Measurements from ENCODE around the gene CCDC88B. TPM values are rescaled to one million over a fixed set of nuclear protein-coding genes. Genes with fewer than 3 reads are reported as not detected.

The CCDC88B gene
- total and polyA plus RNA-seq, 9 of the 15 experiments (the other 6 are each of a cell fraction or from before 2014, with no cell fraction given) = 0.13 to 18.1 (median 7.9) TPM

DNA sequence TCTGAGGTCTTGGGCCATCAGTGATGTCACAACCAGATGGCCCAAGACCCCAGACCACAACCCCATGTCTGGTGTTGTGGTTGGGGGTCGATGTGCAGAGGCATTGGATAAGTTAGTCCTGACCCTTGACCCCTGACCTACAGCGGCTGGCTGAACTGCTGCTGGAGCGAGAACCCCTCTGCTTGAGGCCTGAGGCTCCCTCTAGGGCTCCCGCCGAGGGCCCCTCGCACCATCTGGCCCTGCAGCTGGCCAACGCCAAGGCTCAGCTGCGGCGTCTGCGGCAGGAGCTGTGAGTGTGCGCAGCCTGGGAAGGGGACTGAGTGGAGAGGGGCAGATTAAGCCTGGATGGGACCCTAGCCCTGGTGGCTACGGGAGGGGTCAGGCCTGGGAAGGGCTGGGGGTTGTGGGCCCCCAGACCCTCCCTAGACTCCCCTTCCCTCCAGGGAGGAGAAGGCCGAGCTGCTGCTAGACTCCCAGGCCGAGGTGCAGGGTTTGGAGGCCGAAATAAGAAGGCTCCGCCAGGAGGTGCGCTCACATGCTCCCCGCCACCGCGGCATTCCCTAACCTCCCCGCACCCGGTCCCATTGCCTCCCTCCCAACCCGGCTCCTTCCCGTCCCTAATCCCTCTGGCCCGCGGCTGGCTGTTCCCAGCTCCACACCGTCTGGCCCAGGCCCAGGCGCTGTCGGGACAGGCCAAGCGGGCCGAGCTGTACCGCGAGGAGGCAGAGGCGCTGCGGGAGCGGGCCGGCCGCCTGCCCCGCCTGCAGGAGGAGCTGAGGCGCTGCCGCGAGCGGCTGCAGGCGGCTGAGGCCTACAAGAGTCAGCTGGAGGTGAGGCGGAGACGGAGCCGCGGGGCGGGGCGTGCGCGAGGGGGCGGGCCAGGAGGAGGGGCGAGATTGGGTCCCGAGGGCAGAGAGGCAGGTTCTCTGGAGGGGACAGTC is 2.1 kb downstream of the CCDC88B start (continued):
- TF ChIP-seq TOE1 (IDR thresholded peaks at IDR 0.05; ENCODE audit: borderline replicate concordance) (no peak; the same call in 1 of the 2 replicates), TOE1 (CRISPR knock-in tag; IDR thresholded peaks at IDR 0.05; ENCODE audit: borderline replicate concordance, low read depth) (no peak), NFATC3 (IDR thresholded peaks at IDR 0.05) (no peak), MAZ (CRISPR knock-in tag; conservative IDR thresholded peaks at IDR 0.05 in 1 of 2, IDR thresholded peaks at IDR 0.05 in 1 of 2) (peak; percentile 75 to 87), THRAP3 (IDR thresholded peaks at IDR 0.05; ENCODE audit: borderline replicate concordance) (no peak), RHOXF2B (CRISPR knock-in tag; conservative IDR thresholded peaks at IDR 0.05) (no peak), WHSC1 (IDR thresholded peaks at IDR 0.05; ENCODE audit: low read length) (no peak), ZNF133 (CRISPR knock-in tag; IDR thresholded peaks at IDR 0.05) (no peak), JUNB (CRISPR knock-in tag; conservative IDR thresholded peaks at IDR 0.05) (no peak), ARID3A (IDR thresholded peaks at IDR 0.05; ENCODE audit: borderline replicate concordance, low read depth, low read length) (no peak), ZEB2 (IDR thresholded peaks at IDR 0.05) (no peak), DEAF1 (CRISPR knock-in tag; IDR thresholded peaks at IDR 0.05) (no peak)
- TF ChIP-seq, protein P1, sequence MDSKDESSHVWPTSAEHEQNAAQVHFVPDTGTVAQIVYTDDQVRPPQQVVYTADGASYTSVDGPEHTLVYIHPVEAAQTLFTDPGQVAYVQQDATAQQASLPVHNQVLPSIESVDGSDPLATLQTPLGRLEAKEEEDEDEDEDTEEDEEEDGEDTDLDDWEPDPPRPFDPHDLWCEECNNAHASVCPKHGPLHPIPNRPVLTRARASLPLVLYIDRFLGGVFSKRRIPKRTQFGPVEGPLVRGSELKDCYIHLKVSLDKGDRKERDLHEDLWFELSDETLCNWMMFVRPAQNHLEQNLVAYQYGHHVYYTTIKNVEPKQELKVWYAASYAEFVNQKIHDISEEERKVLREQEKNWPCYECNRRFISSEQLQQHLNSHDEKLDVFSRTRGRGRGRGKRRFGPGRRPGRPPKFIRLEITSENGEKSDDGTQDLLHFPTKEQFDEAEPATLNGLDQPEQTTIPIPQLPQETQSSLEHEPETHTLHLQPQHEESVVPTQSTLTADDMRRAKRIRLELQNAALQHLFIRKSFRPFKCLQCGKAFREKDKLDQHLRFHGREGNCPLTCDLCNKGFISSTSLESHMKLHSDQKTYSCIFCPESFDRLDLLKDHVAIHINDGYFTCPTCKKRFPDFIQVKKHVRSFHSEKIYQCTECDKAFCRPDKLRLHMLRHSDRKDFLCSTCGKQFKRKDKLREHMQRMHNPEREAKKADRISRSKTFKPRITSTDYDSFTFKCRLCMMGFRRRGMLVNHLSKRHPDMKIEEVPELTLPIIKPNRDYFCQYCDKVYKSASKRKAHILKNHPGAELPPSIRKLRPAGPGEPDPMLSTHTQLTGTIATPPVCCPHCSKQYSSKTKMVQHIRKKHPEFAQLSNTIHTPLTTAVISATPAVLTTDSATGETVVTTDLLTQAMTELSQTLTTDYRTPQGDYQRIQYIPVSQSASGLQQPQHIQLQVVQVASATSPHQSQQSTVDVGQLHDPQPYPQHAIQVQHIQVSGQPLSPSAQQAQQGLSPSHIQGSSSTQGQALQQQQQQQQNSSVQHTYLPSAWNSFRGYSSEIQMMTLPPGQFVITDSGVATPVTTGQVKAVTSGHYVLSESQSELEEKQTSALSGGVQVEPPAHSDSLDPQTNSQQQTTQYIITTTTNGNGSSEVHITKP (IDR thresholded peaks at IDR 0.05; ENCODE audit: partially characterized antibody) = no peak
